ENCODE results near the gene AJUBA. TPM values are rescaled to one million over a fixed set of nuclear protein-coding genes. Genes with fewer than 3 reads are reported as not detected.

AJUBA gene
- total and polyA plus RNA-seq, 10 donors = 0.63 to 11.0 (median 2.7) TPM

- intact Hi-C loops (cut with DNase I; ENCODE audit: low total_unique reads) = no loop called here
These were observed 2.5 kb downstream of the AJUBA start for GRCh38 chr14:22979748-22980392.

GRCh38 chr14:22978981-22979671, 3.2 kb downstream of the AJUBA start:
- Histone ChIP-seq H3K27ac (peak overlapping the region in 3 of 8 donors; percentile 42 to 82 (median 52)), H3K4me3 (no peak overlapping the region), H3K36me3 (no peaks in the 10 kb centered on the region), H3K9me3 (no peaks in the 10 kb centered on the region), H3K27me3 (replicated peaks in 1 of 7) (peaks cover 0 to 35% (median 23%) of the 10 kb centered on the region in 7 donors), H3K4me1 (peaks cover 13 to 95% (median 49%) of the 10 kb centered on the region in 6 donors)
- TF ChIP-seq POLR2A (IDR thresholded peaks at IDR 0.05) (no peak), CTCF (IDR thresholded peaks at IDR 0.05 in 8 of 11, conservative IDR thresholded peaks at IDR 0.05 in 3 of 11) (no peak), POLR2AphosphoS5 (IDR thresholded peaks at IDR 0.05) (no peak)
- no peak for DNase-seq
- 87 to 95% (median 88%) methylated on average over 5 of the region's 5 CpGs for WGBS, 5 donors
- intact Hi-C loops (cut with DNase I; ENCODE audit: low total_unique reads) = no loop called here

More at GRCh38 chr14:22979748-22980392, 2.5 kb downstream of the AJUBA start:
- H3K36me3 ChIP-seq = no peaks in the 10 kb centered on the region
- H3K27ac ChIP-seq = peak overlapping the region in 4 of 8 donors; percentile 52 to 82 (median 77)
- WGBS, 5 donors = 64 to 71% (median 70%) methylated on average over 8 of the region's 8 CpGs
- peak overlapping the region in 4 of 8 donors; percentile 63 to 92 (median 67) for H3K4me3 ChIP-seq
- TF ChIP-seq CTCF (IDR thresholded peaks at IDR 0.05 in 8 of 11, conservative IDR thresholded peaks at IDR 0.05 in 3 of 11) = no peak
- TF ChIP-seq POLR2AphosphoS5 (IDR thresholded peaks at IDR 0.05) = no peak
- no peak for TF ChIP-seq POLR2A (IDR thresholded peaks at IDR 0.05)
- H3K27me3 ChIP-seq (replicated peaks in 1 of 7) = peaks cover 0 to 35% (median 23%) of the 10 kb centered on the region in 7 donors
- DNase-seq = no peak
- H3K9me3 ChIP-seq = no peaks in the 10 kb centered on the region
- H3K4me1 ChIP-seq = peaks cover 13 to 90% (median 47%) of the 10 kb centered on the region in 6 donors

GRCh38 chr14:22978487-22978837, 3.9 kb downstream of the AJUBA start:
- intact Hi-C loops (cut with DNase I; ENCODE audit: low total_unique reads) = no loop called here
- TF ChIP-seq POLR2A (IDR thresholded peaks at IDR 0.05) = no peak
- TF ChIP-seq CTCF (IDR thresholded peaks at IDR 0.05 in 8 of 11, conservative IDR thresholded peaks at IDR 0.05 in 3 of 11) = no peak
- no peak for TF ChIP-seq POLR2AphosphoS5 (IDR thresholded peaks at IDR 0.05)
- no peak for DNase-seq
- no peak overlapping the region for H3K4me3 ChIP-seq
- H3K27me3 ChIP-seq (replicated peaks in 1 of 7) = peaks cover 0 to 35% (median 23%) of the 10 kb centered on the region in 7 donors
- no peaks in the 10 kb centered on the region for H3K9me3 ChIP-seq
- 66 to 86% (median 80%) methylated on average over 3 of the region's 3 CpGs for WGBS, 5 donors
- H3K4me1 ChIP-seq = peaks cover 12 to 95% (median 49%) of the 10 kb centered on the region in 6 donors
- H3K36me3 ChIP-seq = no peaks in the 10 kb centered on the region
- H3K27ac ChIP-seq = peak overlapping the region in 3 of 8 donors; percentile 11 to 54 (median 42)

Data from spleen (tissue), 11 donors.